Measurements from ENCODE around the gene DMRT3.

GRCh38 chr9:970151-970996 is 6.1 kb upstream of the DMRT3 start:
- TF ChIP-seq, protein P1, sequence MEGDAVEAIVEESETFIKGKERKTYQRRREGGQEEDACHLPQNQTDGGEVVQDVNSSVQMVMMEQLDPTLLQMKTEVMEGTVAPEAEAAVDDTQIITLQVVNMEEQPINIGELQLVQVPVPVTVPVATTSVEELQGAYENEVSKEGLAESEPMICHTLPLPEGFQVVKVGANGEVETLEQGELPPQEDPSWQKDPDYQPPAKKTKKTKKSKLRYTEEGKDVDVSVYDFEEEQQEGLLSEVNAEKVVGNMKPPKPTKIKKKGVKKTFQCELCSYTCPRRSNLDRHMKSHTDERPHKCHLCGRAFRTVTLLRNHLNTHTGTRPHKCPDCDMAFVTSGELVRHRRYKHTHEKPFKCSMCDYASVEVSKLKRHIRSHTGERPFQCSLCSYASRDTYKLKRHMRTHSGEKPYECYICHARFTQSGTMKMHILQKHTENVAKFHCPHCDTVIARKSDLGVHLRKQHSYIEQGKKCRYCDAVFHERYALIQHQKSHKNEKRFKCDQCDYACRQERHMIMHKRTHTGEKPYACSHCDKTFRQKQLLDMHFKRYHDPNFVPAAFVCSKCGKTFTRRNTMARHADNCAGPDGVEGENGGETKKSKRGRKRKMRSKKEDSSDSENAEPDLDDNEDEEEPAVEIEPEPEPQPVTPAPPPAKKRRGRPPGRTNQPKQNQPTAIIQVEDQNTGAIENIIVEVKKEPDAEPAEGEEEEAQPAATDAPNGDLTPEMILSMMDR (IDR thresholded peaks at IDR 0.05; ENCODE audit: low read depth, low read length) = no peak
- TF ChIP-seq EZH2phosphoT487 (IDR thresholded peaks at IDR 0.05; ENCODE audit: low read depth) = no peak
